Nephron (organoid): ENCODE data around the gene CD99L2.
"Not testable (repeated sequence)": the region's sequence is repeated elsewhere in the genome, so short reads cannot be mapped to it uniquely, and the experiment has no call there.

Experiments used
- H3K27ac Mint-ChIP-seq, 3 experiments: 2 replicates each; pipeline ENCODE4 v1.8.0; 2020; ENCODE audit warnings: mixed read lengths in 3 of 3, mild to moderate bottlenecking in 2 of 3, moderate library complexity in 1 of 3
- H3K27me3 Mint-ChIP-seq: 2 replicates; pipeline ENCODE4 v1.8.0; 2021; ENCODE audit warnings: low read depth, mild to moderate bottlenecking, moderate library complexity, mixed read lengths
- H3K36me3 Mint-ChIP-seq: 2 replicates; pipeline ENCODE4 v1.8.0; 2020; ENCODE audit warnings: low read depth, mixed read lengths
- H3K4me1 Mint-ChIP-seq: 2 replicates; pipeline ENCODE4 v1.8.0; 2020; ENCODE audit warnings: mixed read lengths
- H3K4me3 Mint-ChIP-seq, 3 experiments: 2 replicates each; pipeline ENCODE4 v1.8.0; 2020; ENCODE audit warnings: mild to moderate bottlenecking in 3 of 3, mixed read lengths in 3 of 3, moderate library complexity in 2 of 3
- H3K9me3 Mint-ChIP-seq: 2 replicates; pipeline ENCODE4 v1.8.0; 2020; ENCODE audit warnings: mixed read lengths
- TF ChIP-seq, protein P1 (sequence below), 3 experiments: fragments of 200-600 bp; sonication (generic); IDR thresholded peaks; one replicate each; pipeline ENCODE4 v1.5.0; 2021; ENCODE audit warnings: antibody characterized with exemption in 3 of 3; ENCODE audit not compliant: unreplicated experiment in 3 of 3

CD99L2 gene

DNA sequence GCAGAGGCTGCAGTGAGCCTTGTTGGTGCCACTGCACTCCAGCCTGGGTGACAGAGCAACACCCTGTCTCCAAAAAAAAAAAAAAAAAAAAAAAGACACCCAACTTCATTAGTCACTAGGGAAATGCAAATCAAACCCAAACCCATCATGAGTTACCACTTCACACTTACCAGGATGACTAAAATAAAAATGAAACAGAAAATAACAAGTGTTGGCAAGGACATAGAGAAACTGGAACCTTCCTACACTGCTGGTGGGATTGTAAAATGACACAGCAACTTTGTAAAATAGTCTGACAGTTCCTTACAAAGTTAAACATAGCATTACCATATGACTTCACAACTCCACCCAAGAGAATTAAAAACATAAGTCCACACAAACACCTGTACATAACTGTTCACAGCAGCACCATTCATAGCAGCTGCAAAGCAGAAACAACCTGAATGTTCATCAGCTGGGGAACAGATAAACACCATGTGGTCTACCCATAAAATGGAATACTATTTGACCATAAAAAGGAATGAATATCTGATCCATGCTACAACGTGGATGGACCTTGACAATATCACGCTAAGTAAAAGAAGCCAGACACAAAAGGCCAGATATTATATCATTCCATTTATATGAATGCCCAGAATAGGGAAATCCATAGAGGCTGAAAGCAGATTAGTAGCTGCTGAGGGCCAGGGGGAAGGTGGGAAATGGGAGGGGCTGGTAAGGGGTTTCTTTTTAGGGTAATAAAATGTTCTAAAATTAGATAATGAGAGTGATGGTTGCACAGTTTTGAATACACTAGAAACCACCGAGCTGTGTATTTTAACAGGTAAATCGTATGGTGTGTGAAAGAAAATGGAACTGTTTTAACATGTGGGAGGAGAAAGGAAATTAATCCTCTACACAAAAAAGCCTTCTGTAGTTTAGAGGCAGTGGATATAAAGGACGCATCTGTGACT, 18.3 kb downstream of the CD99L2 start:
- Mint-ChIP-seq H3K9me3 (peaks cover 30% of the 10 kb centered on the region), H3K36me3 (peaks cover 17% of the 10 kb centered on the region), H3K4me3 (no peak overlapping the region)

DNA sequence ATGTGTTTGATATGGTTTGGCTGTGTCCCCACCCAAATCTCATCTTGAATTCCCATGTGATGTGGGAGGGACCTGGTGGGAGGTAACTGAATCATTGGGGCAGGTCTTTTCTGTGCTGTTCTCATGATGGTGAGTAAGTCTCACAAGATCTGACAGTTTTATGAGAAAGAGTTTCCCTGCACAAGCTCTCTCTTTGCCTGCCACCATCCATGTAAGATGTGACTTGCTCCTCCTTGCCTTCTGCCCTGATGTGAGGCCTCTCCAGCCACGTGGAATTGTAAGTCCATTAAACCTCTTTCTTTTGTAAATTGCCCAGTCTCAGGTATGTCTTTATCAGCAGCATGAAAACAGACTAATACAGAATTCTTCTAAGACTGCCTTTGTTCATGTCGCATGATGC, 22.8 kb downstream of the CD99L2 start:
- H3K9me3 Mint-ChIP-seq, result peaks cover 33% of the 10 kb centered on the region
- H3K36me3 Mint-ChIP-seq, result peaks cover 20% of the 10 kb centered on the region
- H3K4me3 Mint-ChIP-seq, H3K27ac Mint-ChIP-seq, H3K27me3 Mint-ChIP-seq: not testable (repeated sequence)
- peaks cover 16% of the 10 kb centered on the region for H3K4me1 Mint-ChIP-seq

More for the DNA sequence above, 18.3 kb downstream of the CD99L2 start:
- no peak overlapping the region for H3K27ac Mint-ChIP-seq
- no peaks in the 10 kb centered on the region for H3K27me3 Mint-ChIP-seq
- no peaks in the 10 kb centered on the region for H3K4me1 Mint-ChIP-seq
- TF ChIP-seq, protein P1, sequence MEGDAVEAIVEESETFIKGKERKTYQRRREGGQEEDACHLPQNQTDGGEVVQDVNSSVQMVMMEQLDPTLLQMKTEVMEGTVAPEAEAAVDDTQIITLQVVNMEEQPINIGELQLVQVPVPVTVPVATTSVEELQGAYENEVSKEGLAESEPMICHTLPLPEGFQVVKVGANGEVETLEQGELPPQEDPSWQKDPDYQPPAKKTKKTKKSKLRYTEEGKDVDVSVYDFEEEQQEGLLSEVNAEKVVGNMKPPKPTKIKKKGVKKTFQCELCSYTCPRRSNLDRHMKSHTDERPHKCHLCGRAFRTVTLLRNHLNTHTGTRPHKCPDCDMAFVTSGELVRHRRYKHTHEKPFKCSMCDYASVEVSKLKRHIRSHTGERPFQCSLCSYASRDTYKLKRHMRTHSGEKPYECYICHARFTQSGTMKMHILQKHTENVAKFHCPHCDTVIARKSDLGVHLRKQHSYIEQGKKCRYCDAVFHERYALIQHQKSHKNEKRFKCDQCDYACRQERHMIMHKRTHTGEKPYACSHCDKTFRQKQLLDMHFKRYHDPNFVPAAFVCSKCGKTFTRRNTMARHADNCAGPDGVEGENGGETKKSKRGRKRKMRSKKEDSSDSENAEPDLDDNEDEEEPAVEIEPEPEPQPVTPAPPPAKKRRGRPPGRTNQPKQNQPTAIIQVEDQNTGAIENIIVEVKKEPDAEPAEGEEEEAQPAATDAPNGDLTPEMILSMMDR (IDR thresholded peaks at IDR 0.05; ENCODE audit: unreplicated experiment in 3 of 3), result no peak

DNA sequence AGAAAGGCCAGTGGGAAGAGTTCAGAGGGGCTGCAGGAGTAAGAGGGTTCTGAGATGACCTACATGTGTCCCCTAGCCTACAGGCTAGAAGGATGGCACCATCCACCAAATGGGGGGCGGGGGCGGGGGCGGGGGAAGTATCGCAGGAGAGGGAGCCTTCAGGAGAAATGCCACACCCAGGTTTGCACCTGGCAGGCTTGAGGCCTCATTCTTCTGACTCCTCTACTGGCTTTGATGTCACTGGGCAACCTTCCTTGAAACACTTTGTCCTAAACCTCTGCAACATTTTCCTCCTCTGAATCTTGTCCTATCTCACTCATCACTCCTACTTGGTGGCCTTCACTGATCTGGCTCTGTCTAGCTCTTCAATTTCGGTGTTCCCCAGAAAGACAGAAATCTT, 24.0 kb downstream of the CD99L2 start:
- Mint-ChIP-seq H3K4me1 (peaks cover 18% of the 10 kb centered on the region), H3K4me3 (no peak overlapping the region), H3K27me3 (no peaks in the 10 kb centered on the region), H3K36me3 (peaks cover 17% of the 10 kb centered on the region), H3K27ac (no peak overlapping the region), H3K9me3 (peaks cover 28% of the 10 kb centered on the region)
- TF ChIP-seq, protein P1 (IDR thresholded peaks at IDR 0.05; ENCODE audit: unreplicated experiment in 3 of 3), result no peak

DNA sequence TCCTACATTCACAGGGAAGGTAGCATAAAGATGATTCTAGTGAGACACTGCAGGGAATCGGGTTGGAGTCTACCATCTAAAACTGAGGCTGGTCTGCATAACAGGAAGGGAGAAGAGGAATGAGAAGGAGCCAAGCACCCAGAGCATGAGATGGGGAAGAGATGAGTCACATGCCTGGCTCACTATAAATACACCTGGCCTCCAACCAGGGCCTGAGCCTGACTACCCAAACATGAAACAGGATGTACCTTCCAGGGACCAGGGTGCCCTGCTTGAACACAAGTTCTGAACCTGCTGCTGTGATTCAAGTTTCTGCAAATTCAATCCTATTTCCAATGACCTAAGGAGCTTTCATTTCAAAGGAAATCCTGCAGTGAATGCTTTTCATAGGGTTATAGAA, 24.9 kb downstream of the CD99L2 start:
- H3K4me1 Mint-ChIP-seq, result peaks cover 18% of the 10 kb centered on the region
- H3K27ac Mint-ChIP-seq, result no peak overlapping the region
- peaks cover 26% of the 10 kb centered on the region for H3K9me3 Mint-ChIP-seq
- H3K36me3 Mint-ChIP-seq, result peaks cover 13% of the 10 kb centered on the region
- no peaks in the 10 kb centered on the region for H3K27me3 Mint-ChIP-seq
- no peak overlapping the region for H3K4me3 Mint-ChIP-seq
- TF ChIP-seq, protein P1 (IDR thresholded peaks at IDR 0.05; ENCODE audit: unreplicated experiment in 3 of 3), result no peak

DNA sequence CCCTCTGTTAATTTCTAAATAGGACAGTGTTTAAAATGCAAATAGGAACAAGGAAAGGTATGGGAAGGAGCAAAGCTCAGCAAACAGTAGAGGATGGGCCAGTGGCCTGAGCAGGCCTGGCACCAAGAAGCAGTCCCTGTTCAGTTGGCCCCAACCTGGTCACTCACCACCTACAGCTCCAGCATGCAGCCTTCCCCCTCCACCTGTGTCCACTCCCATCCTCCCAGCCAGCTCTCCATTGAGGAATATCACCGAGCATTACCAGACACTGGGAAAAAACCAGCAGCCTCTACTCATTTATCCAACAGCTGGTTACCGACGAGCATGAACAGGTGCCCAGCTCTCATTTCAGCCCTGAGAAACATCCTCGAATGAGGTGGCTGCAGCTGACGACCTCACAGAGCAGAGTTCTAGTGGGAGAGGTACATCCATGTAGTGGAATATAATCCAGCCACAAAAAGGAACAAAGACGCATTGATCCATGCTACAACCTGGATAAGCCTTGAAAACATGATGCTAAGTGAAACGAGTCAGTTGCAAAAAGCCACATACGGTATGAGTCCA, 25.6 kb downstream of the CD99L2 start:
- H3K27me3 Mint-ChIP-seq, result no peaks in the 10 kb centered on the region
- TF ChIP-seq, protein P1 (IDR thresholded peaks at IDR 0.05; ENCODE audit: unreplicated experiment in 3 of 3), result no peak
- peaks cover 23% of the 10 kb centered on the region for H3K9me3 Mint-ChIP-seq
- peaks cover 13% of the 10 kb centered on the region for H3K36me3 Mint-ChIP-seq
- H3K27ac Mint-ChIP-seq, result no peak overlapping the region
- peaks cover 18% of the 10 kb centered on the region for H3K4me1 Mint-ChIP-seq
- H3K4me3 Mint-ChIP-seq, result no peak overlapping the region

DNA sequence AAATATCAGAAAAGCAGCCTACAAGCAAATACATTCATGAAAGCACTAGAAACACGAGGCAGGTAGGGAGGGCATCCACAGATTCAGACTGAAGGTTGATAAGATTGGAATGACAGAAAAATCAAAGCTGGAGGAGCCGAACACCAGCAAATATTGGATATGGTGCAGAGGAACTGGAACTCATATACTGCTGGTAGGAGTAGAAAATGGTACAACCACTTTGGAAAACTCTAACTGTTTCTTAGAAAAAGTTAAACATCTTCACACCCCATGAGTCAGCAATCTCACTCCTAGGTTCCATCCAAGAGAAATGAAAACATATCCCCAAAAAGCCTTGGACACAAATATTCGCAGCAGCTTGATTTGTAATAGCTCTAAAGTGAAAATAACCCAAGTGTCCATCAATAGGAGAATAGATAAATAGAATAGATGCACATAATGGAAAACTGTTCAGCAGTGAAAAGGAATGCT, 27.1 kb downstream of the CD99L2 start:
- peak overlapping the region in 2 of 3 experiments; percentile 1 to 66 for H3K27ac Mint-ChIP-seq
- H3K36me3 Mint-ChIP-seq, result peaks cover 12% of the 10 kb centered on the region
- H3K4me3 Mint-ChIP-seq, result no peak overlapping the region
- H3K9me3 Mint-ChIP-seq, result peaks cover 21% of the 10 kb centered on the region
- H3K27me3 Mint-ChIP-seq, result no peaks in the 10 kb centered on the region
- peaks cover 18% of the 10 kb centered on the region for H3K4me1 Mint-ChIP-seq
- TF ChIP-seq, protein P1 (IDR thresholded peaks at IDR 0.05; ENCODE audit: unreplicated experiment in 3 of 3), result no peak
